ENCODE data around the gene CLTRN. TPM values are rescaled to one million over a fixed set of nuclear protein-coding genes. Genes with fewer than 3 reads are reported as not detected.

The CLTRN gene
- total and polyA plus RNA-seq, 2 of the 13 experiments (the other 11 are each of a cell fraction or from before 2014, with no cell fraction given) = 0.37 to 0.53 TPM

DNA sequence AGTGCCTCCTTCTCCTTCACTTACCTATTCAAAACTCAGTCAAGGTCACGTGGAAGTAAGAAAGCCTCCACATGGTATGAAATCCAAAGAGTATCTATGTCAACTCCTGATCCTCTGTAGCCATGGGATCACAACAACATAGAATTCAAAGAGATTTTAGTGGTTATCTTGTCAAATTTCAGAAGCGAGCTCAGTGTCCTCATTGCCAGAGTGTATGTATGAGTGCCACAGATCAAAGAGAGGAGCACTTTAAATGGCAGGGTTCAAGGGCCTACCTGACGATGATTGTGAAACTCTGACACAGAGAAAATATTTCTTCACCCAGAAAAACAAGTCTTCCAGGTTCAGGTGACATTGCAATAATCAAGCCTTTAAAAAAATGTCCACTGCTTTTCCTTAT is 62.7 kb downstream of the CLTRN start (continued):
- TF ChIP-seq, protein P1, sequence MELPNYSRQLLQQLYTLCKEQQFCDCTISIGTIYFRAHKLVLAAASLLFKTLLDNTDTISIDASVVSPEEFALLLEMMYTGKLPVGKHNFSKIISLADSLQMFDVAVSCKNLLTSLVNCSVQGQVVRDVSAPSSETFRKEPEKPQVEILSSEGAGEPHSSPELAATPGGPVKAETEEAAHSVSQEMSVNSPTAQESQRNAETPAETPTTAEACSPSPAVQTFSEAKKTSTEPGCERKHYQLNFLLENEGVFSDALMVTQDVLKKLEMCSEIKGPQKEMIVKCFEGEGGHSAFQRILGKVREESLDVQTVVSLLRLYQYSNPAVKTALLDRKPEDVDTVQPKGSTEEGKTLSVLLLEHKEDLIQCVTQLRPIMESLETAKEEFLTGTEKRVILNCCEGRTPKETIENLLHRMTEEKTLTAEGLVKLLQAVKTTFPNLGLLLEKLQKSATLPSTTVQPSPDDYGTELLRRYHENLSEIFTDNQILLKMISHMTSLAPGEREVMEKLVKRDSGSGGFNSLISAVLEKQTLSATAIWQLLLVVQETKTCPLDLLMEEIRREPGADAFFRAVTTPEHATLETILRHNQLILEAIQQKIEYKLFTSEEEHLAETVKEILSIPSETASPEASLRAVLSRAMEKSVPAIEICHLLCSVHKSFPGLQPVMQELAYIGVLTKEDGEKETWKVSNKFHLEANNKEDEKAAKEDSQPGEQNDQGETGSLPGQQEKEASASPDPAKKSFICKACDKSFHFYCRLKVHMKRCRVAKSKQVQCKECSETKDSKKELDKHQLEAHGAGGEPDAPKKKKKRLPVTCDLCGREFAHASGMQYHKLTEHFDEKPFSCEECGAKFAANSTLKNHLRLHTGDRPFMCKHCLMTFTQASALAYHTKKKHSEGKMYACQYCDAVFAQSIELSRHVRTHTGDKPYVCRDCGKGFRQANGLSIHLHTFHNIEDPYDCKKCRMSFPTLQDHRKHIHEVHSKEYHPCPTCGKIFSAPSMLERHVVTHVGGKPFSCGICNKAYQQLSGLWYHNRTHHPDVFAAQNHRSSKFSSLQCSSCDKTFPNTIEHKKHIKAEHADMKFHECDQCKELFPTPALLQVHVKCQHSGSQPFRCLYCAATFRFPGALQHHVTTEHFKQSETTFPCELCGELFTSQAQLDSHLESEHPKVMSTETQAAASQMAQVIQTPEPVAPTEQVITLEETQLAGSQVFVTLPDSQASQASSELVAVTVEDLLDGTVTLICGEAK (IDR thresholded peaks at IDR 0.05) = no peak
- TF ChIP-seq, protein P1 (CRISPR knock-in tag; IDR thresholded peaks at IDR 0.05) = no peak
- TF ChIP-seq, protein P2, sequence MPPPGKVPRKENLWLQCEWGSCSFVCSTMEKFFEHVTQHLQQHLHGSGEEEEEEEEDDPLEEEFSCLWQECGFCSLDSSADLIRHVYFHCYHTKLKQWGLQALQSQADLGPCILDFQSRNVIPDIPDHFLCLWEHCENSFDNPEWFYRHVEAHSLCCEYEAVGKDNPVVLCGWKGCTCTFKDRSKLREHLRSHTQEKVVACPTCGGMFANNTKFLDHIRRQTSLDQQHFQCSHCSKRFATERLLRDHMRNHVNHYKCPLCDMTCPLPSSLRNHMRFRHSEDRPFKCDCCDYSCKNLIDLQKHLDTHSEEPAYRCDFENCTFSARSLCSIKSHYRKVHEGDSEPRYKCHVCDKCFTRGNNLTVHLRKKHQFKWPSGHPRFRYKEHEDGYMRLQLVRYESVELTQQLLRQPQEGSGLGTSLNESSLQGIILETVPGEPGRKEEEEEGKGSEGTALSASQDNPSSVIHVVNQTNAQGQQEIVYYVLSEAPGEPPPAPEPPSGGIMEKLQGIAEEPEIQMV (CRISPR knock-in tag; IDR thresholded peaks at IDR 0.05; ENCODE audit: low read depth) = no peak
- no peak for TF ChIP-seq CCAR2 (optimal IDR thresholded peaks at IDR 0.05; ENCODE audit: low read depth, low read length)
- no peak for TF ChIP-seq CREB1 (IDR thresholded peaks at IDR 0.05)
- TF ChIP-seq CREB1 (CRISPR knock-in tag; IDR thresholded peaks at IDR 0.05) = no peak
- TF ChIP-seq MEIS2 (CRISPR knock-in tag; IDR thresholded peaks at IDR 0.05) = no peak
- peak; percentile 76 for TF ChIP-seq CEBPG (CRISPR knock-in tag; IDR thresholded peaks at IDR 0.05)
- TF ChIP-seq KAT8 (CRISPR knock-in tag; IDR thresholded peaks at IDR 0.05) = 0 out of 2 replicates have a peak, but pooled peaks have one; percentile 21
- TF ChIP-seq, protein P3, sequence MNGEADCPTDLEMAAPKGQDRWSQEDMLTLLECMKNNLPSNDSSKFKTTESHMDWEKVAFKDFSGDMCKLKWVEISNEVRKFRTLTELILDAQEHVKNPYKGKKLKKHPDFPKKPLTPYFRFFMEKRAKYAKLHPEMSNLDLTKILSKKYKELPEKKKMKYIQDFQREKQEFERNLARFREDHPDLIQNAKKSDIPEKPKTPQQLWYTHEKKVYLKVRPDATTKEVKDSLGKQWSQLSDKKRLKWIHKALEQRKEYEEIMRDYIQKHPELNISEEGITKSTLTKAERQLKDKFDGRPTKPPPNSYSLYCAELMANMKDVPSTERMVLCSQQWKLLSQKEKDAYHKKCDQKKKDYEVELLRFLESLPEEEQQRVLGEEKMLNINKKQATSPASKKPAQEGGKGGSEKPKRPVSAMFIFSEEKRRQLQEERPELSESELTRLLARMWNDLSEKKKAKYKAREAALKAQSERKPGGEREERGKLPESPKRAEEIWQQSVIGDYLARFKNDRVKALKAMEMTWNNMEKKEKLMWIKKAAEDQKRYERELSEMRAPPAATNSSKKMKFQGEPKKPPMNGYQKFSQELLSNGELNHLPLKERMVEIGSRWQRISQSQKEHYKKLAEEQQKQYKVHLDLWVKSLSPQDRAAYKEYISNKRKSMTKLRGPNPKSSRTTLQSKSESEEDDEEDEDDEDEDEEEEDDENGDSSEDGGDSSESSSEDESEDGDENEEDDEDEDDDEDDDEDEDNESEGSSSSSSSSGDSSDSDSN (CRISPR knock-in tag; IDR thresholded peaks at IDR 0.05) = no peak
- peak; percentile 51; the same call in 1 of the 2 replicates for TF ChIP-seq MAFF (IDR thresholded peaks at IDR 0.05; ENCODE audit: low read depth, low read length)
- TF ChIP-seq FOXA1 (IDR thresholded peaks at IDR 0.05) = no peak
- no peak for TF ChIP-seq FOXA1 (CRISPR knock-in tag; IDR thresholded peaks at IDR 0.05)
- no peak for TF ChIP-seq ZNF549 (CRISPR knock-in tag; IDR thresholded peaks at IDR 0.05)
- TF ChIP-seq POLR2A (IDR thresholded peaks at IDR 0.05; ENCODE audit: insufficient read depth in 1 of 2, low read depth in 2 of 2, low read length in 2 of 2) = no peak
- TF ChIP-seq KAT7 (CRISPR knock-in tag; IDR thresholded peaks at IDR 0.05; ENCODE audit: borderline replicate concordance) = no peak
- TF ChIP-seq ISL2 (CRISPR knock-in tag; IDR thresholded peaks at IDR 0.05) = peak; percentile 84
- peak; percentile 41; the same call in 1 of the 2 replicates for TF ChIP-seq FOXJ3 (CRISPR knock-in tag; IDR thresholded peaks at IDR 0.05; ENCODE audit: borderline replicate concordance)
- TF ChIP-seq, protein P4, sequence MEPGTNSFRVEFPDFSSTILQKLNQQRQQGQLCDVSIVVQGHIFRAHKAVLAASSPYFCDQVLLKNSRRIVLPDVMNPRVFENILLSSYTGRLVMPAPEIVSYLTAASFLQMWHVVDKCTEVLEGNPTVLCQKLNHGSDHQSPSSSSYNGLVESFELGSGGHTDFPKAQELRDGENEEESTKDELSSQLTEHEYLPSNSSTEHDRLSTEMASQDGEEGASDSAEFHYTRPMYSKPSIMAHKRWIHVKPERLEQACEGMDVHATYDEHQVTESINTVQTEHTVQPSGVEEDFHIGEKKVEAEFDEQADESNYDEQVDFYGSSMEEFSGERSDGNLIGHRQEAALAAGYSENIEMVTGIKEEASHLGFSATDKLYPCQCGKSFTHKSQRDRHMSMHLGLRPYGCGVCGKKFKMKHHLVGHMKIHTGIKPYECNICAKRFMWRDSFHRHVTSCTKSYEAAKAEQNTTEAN (CRISPR knock-in tag; conservative IDR thresholded peaks at IDR 0.05) = no peak

All from HepG2 (cell line).